ENCODE data around the gene ELL. TPM values are rescaled to one million over a fixed set of nuclear protein-coding genes. Genes with fewer than 3 reads are reported as not detected.
"Not testable (repeated sequence)": the region's sequence is repeated elsewhere in the genome, so short reads cannot be mapped to it uniquely, and the experiment has no call there.

The ELL gene
- total and polyA plus RNA-seq, 2 donors, result 6.8 to 14.3 TPM

- Histone ChIP-seq H3K4me3 (ENCODE audit: low read length in 2 of 2) (peak overlapping the region in 1 of 2 donors; percentile 30), H3K27me3 (ENCODE audit: control insufficient read depth in 2 of 2, insufficient read depth in 1 of 2, low read length in 1 of 2) (peaks cover 22 to 53% of the 10 kb centered on the region in 2 donors), H3K36me3 (ENCODE audit: control insufficient read depth in 2 of 2, insufficient read depth in 2 of 2, low read length in 1 of 2) (no peaks in the 10 kb centered on the region), H3K4me1 (ENCODE audit: control insufficient read depth in 2 of 2, insufficient read depth in 2 of 2, low read length in 2 of 2) (peaks cover 38 to 59% of the 10 kb centered on the region in 2 donors), H3K27ac (ENCODE audit: low read depth in 1 of 2, low read length in 1 of 2) (peak overlapping the region; percentile 31 to 86), H3K9me3 (ENCODE audit: control insufficient read depth in 2 of 2, insufficient read depth in 1 of 2, low read length in 1 of 2) (peaks cover 0 to 8% of the 10 kb centered on the region in 2 donors)
- WGBS, result 7% methylated on average over 25 of the region's 25 CpGs
- peak in 1 of 9 donors; percentile 61 for DNase-seq (ENCODE audit: low read depth in 6 of 9, low spot score in 9 of 9)
Observed at GRCh38 chr19:18415178-18415867, 106.5 kb downstream of the ELL start.

GRCh38 chr19:18414504-18415177 is 107.2 kb downstream of the ELL start:
- Histone ChIP-seq H3K36me3 (ENCODE audit: control insufficient read depth in 2 of 2, insufficient read depth in 2 of 2, low read length in 1 of 2) (no peaks in the 10 kb centered on the region), H3K9me3 (ENCODE audit: control insufficient read depth in 2 of 2, insufficient read depth in 1 of 2, low read length in 1 of 2) (peaks cover 0 to 8% of the 10 kb centered on the region in 2 donors), H3K4me3 (ENCODE audit: low read length in 2 of 2) (peak overlapping the region in 1 of 2 donors; percentile 30), H3K4me1 (ENCODE audit: control insufficient read depth in 2 of 2, insufficient read depth in 2 of 2, low read length in 2 of 2) (peaks cover 31 to 53% of the 10 kb centered on the region in 2 donors), H3K27me3 (ENCODE audit: control insufficient read depth in 2 of 2, insufficient read depth in 1 of 2, low read length in 1 of 2) (peaks cover 22 to 47% of the 10 kb centered on the region in 2 donors), H3K27ac (ENCODE audit: low read depth in 1 of 2, low read length in 1 of 2) (peak overlapping the region; percentile 31 to 86)
- DNase-seq (ENCODE audit: low read depth in 6 of 9, low spot score in 9 of 9), result no peak
- WGBS, result 16% methylated on average over 11 of the region's 11 CpGs

- Histone ChIP-seq H3K27me3 (ENCODE audit: control insufficient read depth in 2 of 2, insufficient read depth in 1 of 2, low read length in 1 of 2) (peaks cover 11 to 34% of the 10 kb centered on the region in 2 donors), H3K9me3 (ENCODE audit: control insufficient read depth in 2 of 2, insufficient read depth in 1 of 2, low read length in 1 of 2) (peaks cover 0 to 5% of the 10 kb centered on the region in 2 donors), H3K4me1 (ENCODE audit: control insufficient read depth in 2 of 2, insufficient read depth in 2 of 2, low read length in 2 of 2) (peaks cover 18 to 42% of the 10 kb centered on the region in 2 donors), H3K36me3 (ENCODE audit: control insufficient read depth in 2 of 2, insufficient read depth in 2 of 2, low read length in 1 of 2) (no peaks in the 10 kb centered on the region), H3K4me3 (ENCODE audit: low read length in 2 of 2) (no peak overlapping the region), H3K27ac (ENCODE audit: low read depth in 1 of 2, low read length in 1 of 2) (no peak overlapping the region)
- no peak for DNase-seq (ENCODE audit: low read depth in 6 of 9, low spot score in 9 of 9)
- WGBS, result 92% methylated on average over 16 of the region's 16 CpGs
Observed at GRCh38 chr19:18412610-18413239, 109.1 kb downstream of the ELL start.

- no peak overlapping the region for H3K27ac ChIP-seq (ENCODE audit: low read depth in 1 of 2, low read length in 1 of 2)
- no peaks in the 10 kb centered on the region for H3K36me3 ChIP-seq (ENCODE audit: control insufficient read depth in 2 of 2, insufficient read depth in 2 of 2, low read length in 1 of 2)
- H3K4me1 ChIP-seq (ENCODE audit: control insufficient read depth in 2 of 2, insufficient read depth in 2 of 2, low read length in 2 of 2), result peaks cover 0 to 2% of the 10 kb centered on the region in 2 donors
- DNase-seq (ENCODE audit: low read depth in 6 of 9, low spot score in 9 of 9), result no peak
- H3K4me3 ChIP-seq (ENCODE audit: low read length in 2 of 2), result no peak overlapping the region
- no peaks in the 10 kb centered on the region for H3K27me3 ChIP-seq (ENCODE audit: control insufficient read depth in 2 of 2, insufficient read depth in 1 of 2, low read length in 1 of 2)
- H3K9me3 ChIP-seq (ENCODE audit: control insufficient read depth in 2 of 2, insufficient read depth in 1 of 2, low read length in 1 of 2), result no peaks in the 10 kb centered on the region
- 60% methylated on average over 10 of the region's 10 CpGs for WGBS
Observed at GRCh38 chr19:18408053-18408476, 113.8 kb downstream of the ELL start.

GRCh38 chr19:18406749-18407148 is 115.1 kb downstream of the ELL start:
- no peaks in the 10 kb centered on the region for H3K27me3 ChIP-seq (ENCODE audit: control insufficient read depth in 2 of 2, insufficient read depth in 1 of 2, low read length in 1 of 2)
- no peak overlapping the region for H3K27ac ChIP-seq (ENCODE audit: low read depth in 1 of 2, low read length in 1 of 2)
- no peaks in the 10 kb centered on the region for H3K36me3 ChIP-seq (ENCODE audit: control insufficient read depth in 2 of 2, insufficient read depth in 2 of 2, low read length in 1 of 2)
- H3K4me1 ChIP-seq (ENCODE audit: control insufficient read depth in 2 of 2, insufficient read depth in 2 of 2, low read length in 2 of 2), result peaks cover 0 to 8% of the 10 kb centered on the region in 2 donors
- no peaks in the 10 kb centered on the region for H3K9me3 ChIP-seq (ENCODE audit: control insufficient read depth in 2 of 2, insufficient read depth in 1 of 2, low read length in 1 of 2)
- no peak for DNase-seq (ENCODE audit: low read depth in 6 of 9, low spot score in 9 of 9)
- no peak overlapping the region for H3K4me3 ChIP-seq (ENCODE audit: low read length in 2 of 2)
- WGBS, result 98% methylated on average over 9 of the region's 9 CpGs

GRCh38 chr19:18405754-18406153 is 116.1 kb downstream of the ELL start:
- DNase-seq (ENCODE audit: low read depth in 6 of 9, low spot score in 9 of 9); H3K4me3 ChIP-seq (ENCODE audit: low read length in 2 of 2); H3K36me3 ChIP-seq (ENCODE audit: control insufficient read depth in 2 of 2, insufficient read depth in 2 of 2, low read length in 1 of 2); H3K4me1 ChIP-seq (ENCODE audit: control insufficient read depth in 2 of 2, insufficient read depth in 2 of 2, low read length in 2 of 2); H3K9me3 ChIP-seq (ENCODE audit: control insufficient read depth in 2 of 2, insufficient read depth in 1 of 2, low read length in 1 of 2); H3K27me3 ChIP-seq (ENCODE audit: control insufficient read depth in 2 of 2, insufficient read depth in 1 of 2, low read length in 1 of 2); H3K27ac ChIP-seq (ENCODE audit: low read depth in 1 of 2, low read length in 1 of 2): not testable (repeated sequence)
- WGBS, result 97% methylated on average over 11 of the region's 11 CpGs

- not testable (repeated sequence) for H3K4me3 ChIP-seq (ENCODE audit: low read length in 2 of 2); H3K9me3 ChIP-seq (ENCODE audit: control insufficient read depth in 2 of 2, insufficient read depth in 1 of 2, low read length in 1 of 2); H3K27ac ChIP-seq (ENCODE audit: low read depth in 1 of 2, low read length in 1 of 2); H3K27me3 ChIP-seq (ENCODE audit: control insufficient read depth in 2 of 2, insufficient read depth in 1 of 2, low read length in 1 of 2); DNase-seq (ENCODE audit: low read depth in 6 of 9, low spot score in 9 of 9); H3K4me1 ChIP-seq (ENCODE audit: control insufficient read depth in 2 of 2, insufficient read depth in 2 of 2, low read length in 2 of 2); H3K36me3 ChIP-seq (ENCODE audit: control insufficient read depth in 2 of 2, insufficient read depth in 2 of 2, low read length in 1 of 2)
- WGBS, result 67% methylated on average over 18 of the region's 18 CpGs
Observed at GRCh38 chr19:18402455-18403248, 119.2 kb downstream of the ELL start.

GRCh38 chr19:18401580-18402112 is 120.2 kb downstream of the ELL start:
- H3K27me3 ChIP-seq (ENCODE audit: control insufficient read depth in 2 of 2, insufficient read depth in 1 of 2, low read length in 1 of 2), result peaks cover 4 to 19% of the 10 kb centered on the region in 2 donors
- peaks cover 0 to 15% of the 10 kb centered on the region in 2 donors for H3K4me1 ChIP-seq (ENCODE audit: control insufficient read depth in 2 of 2, insufficient read depth in 2 of 2, low read length in 2 of 2)
- DNase-seq (ENCODE audit: low read depth in 6 of 9, low spot score in 9 of 9), result peak in 2 of 9 donors; percentile 36 to 62
- H3K27ac ChIP-seq (ENCODE audit: low read depth in 1 of 2, low read length in 1 of 2), result peak overlapping the region in 1 of 2 donors; percentile 52
- H3K4me3 ChIP-seq (ENCODE audit: low read length in 2 of 2), result no peak overlapping the region
- no peaks in the 10 kb centered on the region for H3K9me3 ChIP-seq (ENCODE audit: control insufficient read depth in 2 of 2, insufficient read depth in 1 of 2, low read length in 1 of 2)
- H3K36me3 ChIP-seq (ENCODE audit: control insufficient read depth in 2 of 2, insufficient read depth in 2 of 2, low read length in 1 of 2), result no peaks in the 10 kb centered on the region
- 29% methylated on average over 7 of the region's 7 CpGs for WGBS
